Fibroblast of lung (primary cell): Measurements from ENCODE around the gene THOC5. TPM values are rescaled to one million over a fixed set of nuclear protein-coding genes. Genes with fewer than 3 reads are reported as not detected.

Experiments
- DNase-seq, 2 donors: peaks; one replicate each; pipeline versions ENCODE4 v3.0.0 to v3.0.0-alpha.2; 2010; ENCODE audit warnings: low read depth in 2 of 2
- H2AFZ ChIP-seq: 2 replicates; pipeline ENCODE4 v1.5.1; 2012; ENCODE audit warnings: low read length, control low read depth, inconsistent platforms
- H3K27ac ChIP-seq: 2 replicates; pipeline ENCODE4 v1.5.1; 2011; ENCODE audit warnings: low read length, control low read depth; ENCODE audit not compliant: insufficient read depth
- H3K27me3 ChIP-seq: 2 replicates; pipeline ENCODE4 v1.5.1; 2011; ENCODE audit warnings: mild to moderate bottlenecking, low read length; ENCODE audit not compliant: control insufficient read depth, insufficient read depth
- H3K36me3 ChIP-seq: 2 replicates; pipeline ENCODE4 v1.5.1; 2011; ENCODE audit warnings: low read length; ENCODE audit not compliant: control insufficient read depth, insufficient read depth
- H3K4me1 ChIP-seq: 2 replicates; pipeline ENCODE4 v1.5.1; 2011; ENCODE audit warnings: low read length; ENCODE audit not compliant: control insufficient read depth, insufficient read depth; ENCODE audit errors: extremely low read depth
- H3K4me2 ChIP-seq: 2 replicates; pipeline ENCODE4 v1.5.1; 2011; ENCODE audit warnings: low read length, control low read depth; ENCODE audit not compliant: insufficient read depth; ENCODE audit errors: extremely low read depth
- H3K4me3 ChIP-seq, 4 experiments: fragments of 200-600 bp in 1 of 4; sonication (generic) in 1 of 4; replicated peaks in 1 of 4; 2 replicates each; pipeline ENCODE4 v1.5.1; 2011 to 2016; ENCODE audit warnings: low read length in 4 of 4, low read depth in 3 of 4, mild to moderate bottlenecking in 3 of 4, control low read depth in 2 of 4, inconsistent platforms in 1 of 4, mixed read lengths in 1 of 4; ENCODE audit not compliant: insufficient read depth in 1 of 4; ENCODE audit errors: control extremely low read depth in 1 of 4
- H3K79me2 ChIP-seq: 2 replicates; pipeline ENCODE4 v1.5.1; 2012; ENCODE audit warnings: mild to moderate bottlenecking, low read length, inconsistent platforms; ENCODE audit not compliant: control insufficient read depth, insufficient read depth
- H3K9ac ChIP-seq: 2 replicates; pipeline ENCODE4 v1.5.1; 2011; ENCODE audit warnings: mild to moderate bottlenecking, low read length, control low read depth; ENCODE audit not compliant: insufficient read depth
- H3K9me3 ChIP-seq: 2 replicates; pipeline ENCODE4 v1.5.1; 2012; ENCODE audit warnings: low read depth, low read length; ENCODE audit not compliant: control insufficient read depth, insufficient read depth
- H4K20me1 ChIP-seq: 2 replicates; pipeline ENCODE4 v1.5.1; 2011; ENCODE audit warnings: low read length; ENCODE audit not compliant: control insufficient read depth, insufficient read depth; ENCODE audit errors: extremely low read depth
- EZH2 ChIP-seq: IDR thresholded peaks from 2 replicates; pipeline ENCODE4 v1.5.1; 2012; ENCODE audit warnings: low read length, control low read depth, mild to moderate bottlenecking; ENCODE audit errors: missing control alignments
- polyA plus RNA-seq, 2 donors: library from polyadenylated mRNA; depleted of rRNA in 1 of 2; stranded (reverse) in 1 of 2; unstranded in 1 of 2; fragments of >200 nt; gene quantifications; 2 replicates each; pipeline ENCODE4 v1.2.1, GENCODE V29; 2011 to 2012; ENCODE audit warnings: missing spikeins in 1 of 2
- total RNA-seq: library from RNA; depleted of rRNA; stranded (reverse); fragments of >200 nt; gene quantifications from 2 replicates; pipeline ENCODE4 v1.2.1, GENCODE V29; 2014
- TF ChIP-seq, protein P1 (sequence below), 2 donors: IDR thresholded peaks in 1 of 2; conservative IDR thresholded peaks in 1 of 2; 1 replicate in 1 of 2; 2 replicates in 1 of 2; pipeline ENCODE4 v1.5.1; 2011 to 2012; ENCODE audit warnings: low read length in 2 of 2, control low read depth in 1 of 2, inconsistent platforms in 1 of 2, low read depth in 1 of 2, mild to moderate bottlenecking in 1 of 2

THOC5 gene
- total and polyA plus RNA-seq, 2 donors (not counting 1 experiment from before 2014, with no cell fraction given) = 52.8 to 60.7 TPM

DNA sequence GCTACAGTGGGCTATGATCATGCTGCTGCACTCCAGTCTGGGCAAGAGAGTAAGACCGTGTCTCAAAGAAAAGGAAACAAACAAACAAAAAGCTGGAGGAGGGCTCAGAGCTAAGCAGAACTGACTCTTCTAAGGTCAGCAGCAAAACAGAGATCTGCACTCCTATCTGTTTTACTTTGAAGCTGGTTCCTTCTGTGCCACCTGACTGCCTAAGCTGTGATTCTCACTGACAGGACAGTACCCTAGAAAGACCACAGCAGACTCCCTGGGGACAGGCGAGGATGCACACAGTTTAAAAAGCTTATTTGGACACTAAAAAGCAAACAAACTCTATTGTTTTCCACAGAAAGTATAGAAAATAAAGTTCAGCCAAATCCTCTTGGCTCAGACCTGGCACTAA, 43.0 kb downstream of the THOC5 start:
- no peak overlapping the region for H3K4me2 ChIP-seq
- no peak overlapping the region for H3K27ac ChIP-seq
- H3K36me3 ChIP-seq = peaks cover 15% of the 10 kb centered on the region
- TF ChIP-seq, protein P1, sequence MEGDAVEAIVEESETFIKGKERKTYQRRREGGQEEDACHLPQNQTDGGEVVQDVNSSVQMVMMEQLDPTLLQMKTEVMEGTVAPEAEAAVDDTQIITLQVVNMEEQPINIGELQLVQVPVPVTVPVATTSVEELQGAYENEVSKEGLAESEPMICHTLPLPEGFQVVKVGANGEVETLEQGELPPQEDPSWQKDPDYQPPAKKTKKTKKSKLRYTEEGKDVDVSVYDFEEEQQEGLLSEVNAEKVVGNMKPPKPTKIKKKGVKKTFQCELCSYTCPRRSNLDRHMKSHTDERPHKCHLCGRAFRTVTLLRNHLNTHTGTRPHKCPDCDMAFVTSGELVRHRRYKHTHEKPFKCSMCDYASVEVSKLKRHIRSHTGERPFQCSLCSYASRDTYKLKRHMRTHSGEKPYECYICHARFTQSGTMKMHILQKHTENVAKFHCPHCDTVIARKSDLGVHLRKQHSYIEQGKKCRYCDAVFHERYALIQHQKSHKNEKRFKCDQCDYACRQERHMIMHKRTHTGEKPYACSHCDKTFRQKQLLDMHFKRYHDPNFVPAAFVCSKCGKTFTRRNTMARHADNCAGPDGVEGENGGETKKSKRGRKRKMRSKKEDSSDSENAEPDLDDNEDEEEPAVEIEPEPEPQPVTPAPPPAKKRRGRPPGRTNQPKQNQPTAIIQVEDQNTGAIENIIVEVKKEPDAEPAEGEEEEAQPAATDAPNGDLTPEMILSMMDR (conservative IDR thresholded peaks at IDR 0.05 in 1 of 2, IDR thresholded peaks at IDR 0.05 in 1 of 2; ENCODE audit: low read depth in 1 of 2, low read length in 2 of 2) = no peak
- no peak for TF ChIP-seq EZH2
- no peak overlapping the region for H3K9ac ChIP-seq
- no peaks in the 10 kb centered on the region for H3K79me2 ChIP-seq
- no peaks in the 10 kb centered on the region for H4K20me1 ChIP-seq
- no peak for DNase-seq
- no peaks in the 10 kb centered on the region for H3K4me1 ChIP-seq
- H3K27me3 ChIP-seq = no peaks in the 10 kb centered on the region
- H2AFZ ChIP-seq = no peak overlapping the region
- no peaks in the 10 kb centered on the region for H3K9me3 ChIP-seq
- no peak overlapping the region for H3K4me3 ChIP-seq

DNA sequence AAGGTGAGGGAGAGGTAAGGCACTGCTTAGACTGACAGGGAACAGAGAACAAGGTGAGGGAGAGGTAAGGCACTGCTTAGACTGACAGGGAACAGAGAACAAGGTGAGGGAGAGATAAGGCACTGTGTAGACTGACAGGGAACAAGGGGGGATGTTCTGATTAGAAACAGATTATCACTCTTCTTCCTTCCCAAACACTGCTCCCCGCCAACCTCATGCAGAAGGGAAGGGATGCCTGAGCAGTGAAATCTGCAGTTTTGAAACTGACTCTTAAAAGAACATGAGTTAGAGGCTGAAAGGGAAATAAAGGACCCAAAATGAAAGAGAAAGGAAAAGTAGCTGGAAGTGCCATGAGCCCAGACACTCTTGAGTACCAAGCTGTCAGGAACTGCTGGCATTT, 43.7 kb downstream of the THOC5 start:
- Histone ChIP-seq H3K9ac (no peak overlapping the region), H3K4me3 (no peak overlapping the region), H4K20me1 (no peaks in the 10 kb centered on the region), H3K9me3 (no peaks in the 10 kb centered on the region), H3K4me1 (no peaks in the 10 kb centered on the region), H3K27me3 (no peaks in the 10 kb centered on the region), H2AFZ (no peak overlapping the region), H3K4me2 (no peak overlapping the region), H3K36me3 (peaks cover 15% of the 10 kb centered on the region), H3K27ac (no peak overlapping the region), H3K79me2 (no peaks in the 10 kb centered on the region)
- TF ChIP-seq EZH2 = no peak
- TF ChIP-seq, protein P1 (conservative IDR thresholded peaks at IDR 0.05 in 1 of 2, IDR thresholded peaks at IDR 0.05 in 1 of 2; ENCODE audit: low read depth in 1 of 2, low read length in 2 of 2) = no peak
- no peak for DNase-seq

DNA sequence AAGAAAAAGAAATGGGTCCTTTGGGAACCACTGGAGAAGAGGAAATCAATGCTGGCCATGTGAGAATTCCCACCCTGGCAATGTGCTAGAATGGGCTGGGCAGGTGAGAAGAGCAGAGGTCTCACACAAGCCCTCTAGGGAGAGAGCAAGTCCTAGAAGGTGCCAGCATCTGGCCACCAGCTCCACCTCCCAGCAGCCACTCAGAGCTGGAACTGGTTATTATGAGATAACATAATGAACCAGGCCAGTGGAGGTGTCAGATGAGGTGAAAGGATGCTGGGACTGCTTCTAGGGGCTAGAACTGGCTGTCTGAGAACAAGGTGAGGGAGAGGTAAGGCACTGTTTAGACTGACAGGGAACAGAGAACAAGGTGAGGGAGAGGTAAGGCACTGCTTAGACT, 44.3 kb downstream of the THOC5 start:
- Histone ChIP-seq H3K27ac (no peak overlapping the region), H4K20me1 (no peaks in the 10 kb centered on the region), H3K9ac (no peak overlapping the region), H3K27me3 (no peaks in the 10 kb centered on the region), H3K4me3 (no peak overlapping the region), H3K79me2 (no peaks in the 10 kb centered on the region), H2AFZ (no peak overlapping the region), H3K36me3 (peaks cover 15% of the 10 kb centered on the region), H3K4me2 (no peak overlapping the region), H3K9me3 (no peaks in the 10 kb centered on the region), H3K4me1 (no peaks in the 10 kb centered on the region)
- TF ChIP-seq, protein P1 (conservative IDR thresholded peaks at IDR 0.05 in 1 of 2, IDR thresholded peaks at IDR 0.05 in 1 of 2; ENCODE audit: low read depth in 1 of 2, low read length in 2 of 2) = no peak
- no peak for TF ChIP-seq EZH2
- no peak for DNase-seq
